AG04450 (cell line): ENCODE results near the gene NR2C2. TPM values are rescaled to one million over a fixed set of nuclear protein-coding genes. Genes with fewer than 3 reads are reported as not detected.

Source experiments
- CTCF ChIA-PET: fragments of 300-600, 350-600 bp; formaldehyde crosslinking; extraction: SDS; loops from one replicate; lab custom pipeline; 2022; ENCODE audit warnings: antibody characterized with exemption, inconsistent platforms; lab: Charles Lee
- POLR2A ChIA-PET: fragments of 350-600 bp; formaldehyde crosslinking; extraction: SDS; loops from one replicate; lab custom pipeline; 2021; ENCODE audit warnings: antibody characterized with exemption, inconsistent platforms; lab: Yijun Ruan, JAX
- DNase-seq: peaks from one replicate; pipeline ENCODE4 v3.0.0-alpha.2; 2011; ENCODE audit warnings: low read depth, low spot score
- H3K27ac ChIP-seq: one replicate; pipeline ENCODE4 v1.5.1; 2012; ENCODE audit warnings: low read depth, low read length, control low read depth
- H3K27me3 ChIP-seq: one replicate; pipeline ENCODE4 v1.6.0; 2012; ENCODE audit warnings: low read length; ENCODE audit not compliant: control insufficient read depth, insufficient read depth
- H3K4me3 ChIP-seq: 2 replicates; pipeline ENCODE4 v1.5.1; 2011; ENCODE audit warnings: mild to moderate bottlenecking, low read depth, low read length, control low read depth
- H3K9me3 ChIP-seq: 2 replicates; pipeline ENCODE4 v1.5.1; 2012; ENCODE audit warnings: low read length; ENCODE audit not compliant: control insufficient read depth, insufficient read depth
- polyA plus RNA-seq: library from polyadenylated mRNA; depleted of rRNA; stranded (reverse); fragments of >200 nt; gene quantifications from 2 replicates; pipeline ENCODE4 v1.2.3, GENCODE V29; 2011
- TF ChIP-seq, protein P1 (sequence below): IDR thresholded peaks from 2 replicates; pipeline ENCODE4 v1.5.1; 2011; ENCODE audit warnings: low read depth, low read length, control low read depth, inconsistent platforms

Gene NR2C2
- polyA plus RNA-seq, 1 experiment: 16.1 TPM

DNA sequence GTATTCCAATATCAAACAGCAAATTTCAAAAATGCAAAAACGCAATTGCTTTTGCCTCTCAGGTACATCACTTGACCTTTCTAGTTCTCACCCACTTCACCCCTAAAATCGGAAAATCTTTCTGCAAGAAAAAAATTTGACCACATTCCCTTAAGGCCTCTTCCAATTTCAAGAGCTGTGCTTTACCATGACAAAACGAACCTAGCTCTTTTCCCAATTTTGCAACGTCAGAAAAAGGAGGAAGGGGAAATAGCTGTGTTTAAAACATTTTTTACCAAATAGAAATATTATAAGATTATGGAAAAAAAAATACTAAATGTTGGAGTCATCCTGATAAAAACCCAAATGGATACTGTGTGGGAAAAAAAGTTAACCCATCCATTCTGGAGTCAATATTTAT, 1.1 kb upstream of the NR2C2 start:
- no peak overlapping the region for H3K27ac ChIP-seq
- H3K4me3 ChIP-seq: peak overlapping the region; percentile 87
- DNase-seq: no peak
- CTCF ChIA-PET: interaction anchor here (1.2 to 2.6 kb wide), 3 partner anchors 20 to 274 kb away, joined by 4 to 10 read pairs (median 6); no protein-coding TSS in a partner anchor
- POLR2A ChIA-PET: no interaction called here
- no peaks in the 10 kb centered on the region for H3K27me3 ChIP-seq
- peaks cover 2% of the 10 kb centered on the region; the same call in 1 of the 2 replicates for H3K9me3 ChIP-seq
- TF ChIP-seq, protein P1, sequence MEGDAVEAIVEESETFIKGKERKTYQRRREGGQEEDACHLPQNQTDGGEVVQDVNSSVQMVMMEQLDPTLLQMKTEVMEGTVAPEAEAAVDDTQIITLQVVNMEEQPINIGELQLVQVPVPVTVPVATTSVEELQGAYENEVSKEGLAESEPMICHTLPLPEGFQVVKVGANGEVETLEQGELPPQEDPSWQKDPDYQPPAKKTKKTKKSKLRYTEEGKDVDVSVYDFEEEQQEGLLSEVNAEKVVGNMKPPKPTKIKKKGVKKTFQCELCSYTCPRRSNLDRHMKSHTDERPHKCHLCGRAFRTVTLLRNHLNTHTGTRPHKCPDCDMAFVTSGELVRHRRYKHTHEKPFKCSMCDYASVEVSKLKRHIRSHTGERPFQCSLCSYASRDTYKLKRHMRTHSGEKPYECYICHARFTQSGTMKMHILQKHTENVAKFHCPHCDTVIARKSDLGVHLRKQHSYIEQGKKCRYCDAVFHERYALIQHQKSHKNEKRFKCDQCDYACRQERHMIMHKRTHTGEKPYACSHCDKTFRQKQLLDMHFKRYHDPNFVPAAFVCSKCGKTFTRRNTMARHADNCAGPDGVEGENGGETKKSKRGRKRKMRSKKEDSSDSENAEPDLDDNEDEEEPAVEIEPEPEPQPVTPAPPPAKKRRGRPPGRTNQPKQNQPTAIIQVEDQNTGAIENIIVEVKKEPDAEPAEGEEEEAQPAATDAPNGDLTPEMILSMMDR: no peak

DNA sequence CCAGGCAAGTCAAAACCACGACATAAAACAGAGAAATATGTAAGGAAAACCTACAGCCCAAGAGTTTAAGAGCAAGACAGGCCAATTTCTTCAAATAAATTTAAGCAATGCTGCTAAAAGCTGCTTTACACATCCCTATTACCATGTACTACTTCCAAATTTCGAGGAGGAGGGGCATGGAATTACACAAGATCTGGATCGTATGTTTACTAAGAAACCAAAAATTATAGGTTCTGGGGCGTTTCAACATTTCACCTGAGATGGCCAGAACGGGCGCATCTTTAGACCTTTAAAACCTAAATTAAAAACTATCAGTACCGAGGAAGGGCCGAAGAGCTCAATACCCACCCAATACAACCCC, 664 bp upstream of the NR2C2 start:
- Histone ChIP-seq H3K4me3 (peak overlapping the region; percentile 87), H3K9me3 (peaks cover 2% of the 10 kb centered on the region; the same call in 1 of the 2 replicates), H3K27me3 (no peaks in the 10 kb centered on the region), H3K27ac (peak overlapping the region; percentile 92)
- no peak for DNase-seq
- ChIA-PET CTCF (interaction anchor here (0.6 to 2.6 kb wide), 4 partner anchors 8 to 274 kb away, joined by 3 to 10 read pairs (median 5); no protein-coding TSS in a partner anchor), POLR2A (interaction anchor here (1.0 kb wide), 1 partner anchor 61 kb away, joined by 4 read pairs; no protein-coding TSS in a partner anchor)
- TF ChIP-seq, protein P1: no peak

DNA sequence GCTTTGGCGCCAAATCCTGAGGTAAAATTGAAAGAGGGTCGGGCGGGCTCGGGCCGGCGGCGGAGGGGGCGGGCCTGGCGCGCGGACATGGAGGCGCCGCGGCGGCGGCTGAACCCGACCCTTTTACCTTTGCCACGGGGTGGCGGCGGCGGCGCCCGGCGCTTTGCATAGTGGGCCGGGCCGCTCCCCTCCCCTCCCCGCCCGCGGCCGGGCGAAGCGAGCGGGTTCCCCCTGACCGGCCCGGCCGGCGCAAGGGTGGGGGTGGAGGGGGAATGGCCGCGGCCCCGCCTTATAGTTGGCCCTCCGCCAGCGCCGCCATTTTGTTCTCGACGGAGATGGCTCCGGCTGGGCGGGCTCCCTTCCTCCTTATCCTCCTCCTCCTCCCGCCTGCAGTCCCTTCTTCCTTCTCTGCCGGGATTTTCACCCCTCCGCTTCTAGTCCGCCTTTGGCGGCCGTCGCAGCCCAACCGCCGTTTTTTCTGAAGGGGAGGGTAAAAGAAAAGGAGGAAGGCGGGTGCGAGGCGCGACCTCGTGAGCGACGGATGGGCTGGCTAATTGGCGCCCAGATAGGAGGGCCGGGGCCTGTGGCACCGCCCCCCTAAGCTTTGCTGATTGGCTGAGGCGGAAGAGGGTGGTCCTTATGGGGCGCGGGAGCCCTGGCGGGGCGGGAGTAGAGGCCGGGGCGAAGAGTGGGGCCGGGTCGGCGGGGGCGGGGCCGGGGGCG, 664 bp downstream of the NR2C2 start:
- peak overlapping the region; percentile 87 for H3K4me3 ChIP-seq
- DNase-seq: peak; percentile 90
- ChIA-PET CTCF (no interaction called here), POLR2A (interaction anchor here (0.6 to 1.0 kb wide), 6 partner anchors 43 to 510 kb away, joined by 3 to 5 read pairs (median 3); partner anchors contain the start of genes CAPN7 and MRPS25)
- TF ChIP-seq, protein P1: no peak
- no peaks in the 10 kb centered on the region for H3K27me3 ChIP-seq
- peaks cover 2% of the 10 kb centered on the region; the same call in 1 of the 2 replicates for H3K9me3 ChIP-seq
- H3K27ac ChIP-seq: peak overlapping the region; percentile 100

DNA sequence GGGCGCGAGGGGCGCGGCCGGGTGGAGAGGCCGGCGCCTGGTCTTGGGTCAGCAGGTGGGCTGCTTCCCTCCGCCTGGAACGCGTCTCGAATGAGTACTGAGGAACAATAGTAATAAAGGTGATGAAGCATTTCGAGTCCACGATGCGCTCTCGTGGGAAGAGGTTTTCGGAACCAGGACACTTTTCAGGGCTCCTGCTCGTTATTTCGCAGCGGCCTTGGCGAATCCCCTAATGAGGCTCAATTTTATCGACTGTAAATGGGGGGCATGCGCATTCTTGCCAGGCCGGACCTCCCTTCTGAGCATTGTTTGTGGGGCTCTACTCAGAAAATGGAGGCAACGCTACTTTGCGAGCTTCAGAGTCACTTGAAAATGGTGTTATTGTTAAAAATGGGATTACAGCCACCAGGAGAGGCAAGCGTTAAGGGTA, 1.2 kb downstream of the NR2C2 start:
- Histone ChIP-seq H3K27me3 (no peaks in the 10 kb centered on the region), H3K9me3 (peaks cover 2% of the 10 kb centered on the region; the same call in 1 of the 2 replicates), H3K4me3 (peak overlapping the region; percentile 76), H3K27ac (peak overlapping the region; percentile 61)
- DNase-seq: no peak
- ChIA-PET CTCF (no interaction called here), POLR2A (interaction anchor here (0.6 to 1.0 kb wide), 6 partner anchors 42 to 510 kb away, joined by 3 to 5 read pairs (median 3); partner anchors contain the start of genes CAPN7 and MRPS25)
- TF ChIP-seq, protein P1: no peak

DNA sequence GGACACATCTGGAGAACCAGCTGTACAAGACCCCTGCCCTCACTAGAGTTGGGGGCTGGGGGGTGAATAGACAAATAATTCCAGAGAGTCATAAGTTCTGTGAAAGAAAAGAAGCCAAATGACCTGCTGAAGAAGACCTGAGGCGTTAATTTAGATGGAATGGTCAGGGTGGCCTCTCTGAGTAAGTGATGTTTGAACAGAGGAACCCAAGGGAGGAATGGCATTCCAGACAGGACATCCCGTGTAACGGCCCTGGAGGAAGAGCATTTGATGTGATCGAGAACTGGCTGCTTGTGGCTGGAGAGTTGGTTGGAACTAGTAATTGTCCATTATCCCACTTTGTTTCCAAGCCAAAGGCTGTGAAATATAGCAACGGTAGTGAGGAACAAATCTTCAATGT, 1.7 kb downstream of the NR2C2 start:
- TF ChIP-seq, protein P1: no peak
- peak overlapping the region; percentile 61 for H3K27ac ChIP-seq
- no peak for DNase-seq
- ChIA-PET CTCF (no interaction called here), POLR2A (no interaction called here)
- H3K27me3 ChIP-seq: no peaks in the 10 kb centered on the region
- H3K4me3 ChIP-seq: peak overlapping the region; percentile 76
- peaks cover 2% of the 10 kb centered on the region; the same call in 1 of the 2 replicates for H3K9me3 ChIP-seq
